HEK293T (cell line): ENCODE data around the gene INPP5D.

ENCODE experiments used
- CTCF ChIA-PET: fragments of 350-600 bp; formaldehyde crosslinking; extraction: SDS; loops from one replicate; lab custom pipeline; 2021; ENCODE audit warnings: antibody characterized with exemption, inconsistent platforms; lab: Yijun Ruan, JAX
- POLR2A ChIA-PET: fragments of 350-600 bp; formaldehyde crosslinking; extraction: SDS; loops from one replicate; lab custom pipeline; 2020; ENCODE audit warnings: antibody characterized with exemption, inconsistent platforms; lab: Yijun Ruan, JAX
- DNase-seq: peaks from one replicate; pipeline ENCODE4 v3.0.0; 2012; ENCODE audit warnings: mixed read lengths; ENCODE audit errors: extremely low spot score
- ARNT ChIP-seq: fragments of 450-650 bp; IDR thresholded peaks from 2 replicates; pipeline ENCODE4 v1.6.1; 2017; ENCODE audit warnings: mild to moderate bottlenecking
- BHLHE40 ChIP-seq: fragments of 450-650 bp; IDR thresholded peaks from 2 replicates; pipeline ENCODE4 v1.6.1; 2016; ENCODE audit warnings: mild to moderate bottlenecking, moderate library complexity, borderline replicate concordance
- CTBP1 ChIP-seq: fragments of 450-650 bp; IDR thresholded peaks from 2 replicates; pipeline ENCODE4 v1.6.1; 2016; ENCODE audit warnings: borderline replicate concordance
- ELF4 ChIP-seq: fragments of 450-650 bp; IDR thresholded peaks from 2 replicates; pipeline ENCODE4 v1.6.1; 2017; ENCODE audit warnings: antibody characterized with exemption
- FOXA1 ChIP-seq: fragments of 450-650 bp; IDR thresholded peaks from 2 replicates; pipeline ENCODE4 v1.6.1; 2016; ENCODE audit warnings: mild to moderate bottlenecking
- FOXK2 ChIP-seq: fragments of 450-650 bp; IDR thresholded peaks from 2 replicates; pipeline ENCODE4 v1.6.1; 2016; ENCODE audit warnings: mild to moderate bottlenecking
- FOXM1 ChIP-seq: fragments of 450-650 bp; IDR thresholded peaks from 2 replicates; pipeline ENCODE4 v1.6.1; 2017; ENCODE audit warnings: mild to moderate bottlenecking, borderline replicate concordance
- HDGF ChIP-seq: fragments of 450-650 bp; IDR thresholded peaks from 2 replicates; pipeline ENCODE4 v1.6.1; 2017; ENCODE audit warnings: antibody characterized with exemption, borderline replicate concordance
- L3MBTL2 ChIP-seq: fragments of 450-650 bp; conservative IDR thresholded peaks from 2 replicates; pipeline ENCODE4 v1.6.1; 2016; ENCODE audit warnings: mild to moderate bottlenecking
- LEF1 ChIP-seq: fragments of 450-650 bp; IDR thresholded peaks from 2 replicates; pipeline ENCODE4 v1.6.1; 2017; ENCODE audit warnings: mild to moderate bottlenecking, borderline replicate concordance
- NFRKB ChIP-seq: fragments of 450-650 bp; IDR thresholded peaks from 2 replicates; pipeline ENCODE4 v1.6.1; 2016; ENCODE audit warnings: mild to moderate bottlenecking, moderate library complexity
- PKNOX1 ChIP-seq: fragments of 450-650 bp; IDR thresholded peaks from 2 replicates; pipeline ENCODE4 v1.6.1; 2016
- SP1 ChIP-seq: fragments of 450-650 bp; IDR thresholded peaks from 2 replicates; pipeline ENCODE4 v1.6.1; 2017
- SUZ12 ChIP-seq: fragments of 450-650 bp; IDR thresholded peaks from 2 replicates; pipeline ENCODE4 v1.6.1; 2016; ENCODE audit warnings: mild to moderate bottlenecking
- TARDBP ChIP-seq: fragments of 450-650 bp; IDR thresholded peaks from 2 replicates; pipeline ENCODE4 v1.6.1; 2016
- ZNF384 ChIP-seq: fragments of 450-650 bp; IDR thresholded peaks from 2 replicates; pipeline ENCODE4 v1.6.1; 2016

INPP5D gene

GRCh38 chr2:233234996-233235395 lies 174.9 kb downstream of the INPP5D start:
- DNase-seq, result no peak
- CTCF ChIA-PET, result interaction anchor here (0.7 kb wide), 1 partner anchor 13 kb away, joined by 5 read pairs; no protein-coding TSS in a partner anchor
- POLR2A ChIA-PET, result no interaction called here
- TF ChIP-seq PKNOX1 (no peak), SP1 (no peak), ARNT (no peak), TARDBP (no peak), BHLHE40 (no peak), FOXA1 (no peak), FOXK2 (no peak), ELF4 (no peak), CTBP1 (no peak), LEF1 (no peak), NFRKB (no peak), ZNF384 (no peak)

- ChIA-PET POLR2A (no interaction called here), CTCF (no interaction called here)
- no peak for DNase-seq
- TF ChIP-seq ZNF384 (no peak), ELF4 (no peak), SUZ12 (no peak), TARDBP (no peak)
Observed at GRCh38 chr2:233235977-233236376, 175.8 kb downstream of the INPP5D start.

GRCh38 chr2:233236820-233237589 lies 176.9 kb downstream of the INPP5D start:
- DNase-seq, result no peak
- ChIA-PET CTCF (no interaction called here), POLR2A (no interaction called here)
- TF ChIP-seq HDGF (no peak), PKNOX1 (no peak), FOXM1 (no peak), BHLHE40 (no peak), SUZ12 (no peak)

- ChIA-PET CTCF (no interaction called here), POLR2A (no interaction called here)
- DNase-seq, result no peak
- no peak for TF ChIP-seq ARNT
- no peak for TF ChIP-seq SUZ12
- no peak for TF ChIP-seq FOXA1
- no peak for TF ChIP-seq TARDBP
- TF ChIP-seq HDGF, result no peak
- no peak for TF ChIP-seq FOXM1
- no peak for TF ChIP-seq NFRKB
- no peak for TF ChIP-seq ELF4
- TF ChIP-seq SP1, result no peak
Observed at GRCh38 chr2:233240897-233241296, 180.8 kb downstream of the INPP5D start.

- TF ChIP-seq FOXA1 (no peak), SP1 (no peak), SUZ12 (no peak), FOXM1 (no peak), ARNT (no peak), LEF1 (no peak), PKNOX1 (no peak), BHLHE40 (no peak), CTBP1 (no peak), TARDBP (no peak), FOXK2 (no peak), HDGF (no peak)
- POLR2A ChIA-PET, result no interaction called here
- CTCF ChIA-PET, result no interaction called here
- DNase-seq, result no peak
Observed at GRCh38 chr2:233241803-233242202, 181.7 kb downstream of the INPP5D start.

GRCh38 chr2:233242231-233242927 lies 182.2 kb downstream of the INPP5D start:
- TF ChIP-seq ARNT, result no peak
- TF ChIP-seq SP1, result no peak
- no peak for TF ChIP-seq FOXM1
- TF ChIP-seq NFRKB, result no peak
- no peak for TF ChIP-seq L3MBTL2
- no peak for TF ChIP-seq FOXK2
- no peak for TF ChIP-seq CTBP1
- TF ChIP-seq LEF1, result no peak
- TF ChIP-seq HDGF, result no peak
- no peak for TF ChIP-seq SUZ12
- TF ChIP-seq ELF4, result no peak
- no peak for TF ChIP-seq BHLHE40
- no peak for TF ChIP-seq PKNOX1
- TF ChIP-seq FOXA1, result no peak
- TF ChIP-seq TARDBP, result no peak
- TF ChIP-seq ZNF384, result no peak
- CTCF ChIA-PET, result no interaction called here
- DNase-seq, result no peak
- POLR2A ChIA-PET, result no interaction called here
